HG02759 (cell line): ENCODE results near the gene NOMO2.
"Not testable (repeated sequence)": the region's sequence is repeated elsewhere in the genome, so short reads cannot be mapped to it uniquely, and the experiment has no call there.

Experiments
- ATAC-seq: cut with Tn5 transposase; IDR thresholded peaks from one replicate; pipeline ENCODE4 v1.9.1; 2021; ENCODE audit warnings: mild to moderate bottlenecking, moderate library complexity; ENCODE audit not compliant: unreplicated experiment

The NOMO2 gene

DNA sequence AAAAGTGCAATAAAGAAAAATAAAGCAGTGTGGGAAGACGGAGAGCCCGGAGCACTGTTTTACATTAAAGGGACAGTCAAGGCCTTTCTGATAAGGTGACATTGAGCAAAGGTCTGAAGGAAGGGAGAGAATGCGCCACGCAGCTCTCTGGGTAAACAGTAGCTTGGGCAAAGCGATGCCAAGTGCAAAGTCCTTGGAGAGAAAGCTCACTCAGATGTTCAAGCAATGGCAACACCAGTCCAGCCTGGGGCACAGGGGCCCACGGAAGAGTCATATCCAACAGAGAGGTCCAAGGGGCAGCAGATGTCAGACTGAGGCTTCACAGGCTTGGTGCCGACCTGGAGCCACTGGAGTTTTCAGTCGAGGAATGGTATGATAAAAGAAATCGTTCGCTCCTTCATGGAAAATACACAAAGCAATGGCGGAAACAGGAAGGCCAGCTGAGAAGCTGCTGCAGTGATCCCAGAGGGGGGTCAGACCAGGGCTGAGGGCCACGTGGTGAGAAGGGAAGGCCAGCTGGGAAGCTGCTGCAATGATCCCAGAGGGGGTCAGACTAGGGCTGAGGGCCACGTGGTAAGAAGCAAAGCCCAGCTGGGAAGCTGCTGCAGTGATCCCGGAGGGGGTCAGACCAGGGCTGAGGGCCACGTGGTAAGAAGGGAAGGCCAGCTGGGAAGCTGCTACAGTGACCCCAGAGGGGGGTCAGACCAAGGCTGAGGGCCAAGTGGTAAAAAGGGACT, 40.3 kb downstream of the NOMO2 start:
- not testable (repeated sequence) for ATAC-seq

DNA sequence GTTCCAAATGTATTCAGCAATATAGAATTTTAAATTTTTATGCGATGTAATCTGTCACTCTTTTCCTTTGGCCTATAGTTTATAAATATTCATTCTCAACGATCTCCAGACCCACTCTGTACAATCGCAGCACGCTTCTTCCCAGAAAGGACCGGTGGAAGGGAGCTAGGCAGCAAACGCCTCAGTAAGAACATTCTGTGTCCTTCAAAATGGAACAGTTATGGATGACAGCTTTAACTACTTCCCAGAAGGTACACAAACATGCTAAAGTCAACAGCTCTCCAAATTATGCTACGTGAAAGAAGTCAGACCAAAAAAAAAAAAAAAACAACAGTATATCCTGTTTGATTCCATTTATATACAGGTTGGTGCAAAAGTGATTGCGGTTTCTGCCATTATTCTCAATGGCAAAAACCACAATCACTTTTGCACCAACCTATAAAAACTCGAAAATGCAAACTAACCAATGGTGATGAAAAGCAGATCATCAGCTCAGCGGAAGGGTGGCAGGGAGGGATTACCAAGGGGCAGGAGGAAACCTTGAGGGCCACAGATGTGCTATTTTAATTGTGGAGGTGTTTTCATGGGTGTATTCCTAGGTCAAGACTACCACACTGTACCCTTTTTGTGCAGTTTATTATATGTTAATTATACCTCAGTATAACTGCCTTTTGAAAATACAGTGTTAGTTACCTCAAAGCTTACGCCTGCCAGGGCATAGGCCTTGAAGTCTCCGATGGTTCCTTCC, 43.2 kb downstream of the NOMO2 start:
- not testable (repeated sequence) for ATAC-seq

DNA sequence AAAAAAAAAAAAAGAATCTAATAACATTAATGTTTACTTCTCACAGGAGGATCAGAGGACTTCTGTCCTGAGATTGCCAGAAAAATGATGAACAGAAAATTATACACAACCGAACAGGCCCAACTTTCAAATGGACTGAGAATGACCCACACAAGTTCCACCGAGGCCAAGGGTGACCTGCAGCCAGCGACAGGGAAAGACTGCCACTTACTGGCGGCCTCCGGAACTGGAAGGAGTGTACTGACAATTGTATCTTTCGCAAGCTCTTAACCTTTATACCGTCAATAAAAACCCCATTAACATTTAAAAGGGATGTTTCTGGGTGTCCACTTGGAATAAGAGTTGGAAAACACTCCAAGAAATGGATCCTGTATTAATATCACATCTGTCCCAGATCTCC, 63.5 kb downstream of the NOMO2 start:
- ATAC-seq = not testable (repeated sequence)

DNA sequence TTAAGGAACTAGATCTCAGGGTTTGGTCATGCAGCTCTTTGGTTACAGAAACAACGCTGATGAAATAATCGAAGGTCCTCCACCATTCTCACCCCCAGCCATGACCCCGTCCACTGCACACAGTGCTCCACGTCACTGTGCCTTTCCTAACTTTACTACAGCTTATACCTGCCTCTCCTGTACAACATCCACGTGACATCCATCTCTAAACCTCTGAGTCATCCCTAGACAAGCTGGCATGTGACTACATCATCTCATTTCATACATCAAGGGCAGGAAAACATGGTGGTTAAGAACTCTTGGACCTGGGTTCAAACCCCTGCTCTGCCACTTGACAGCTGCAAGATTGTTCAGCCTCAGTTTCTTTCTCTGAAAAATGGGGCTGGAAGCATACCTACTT, 64.9 kb downstream of the NOMO2 start:
- ATAC-seq = not testable (repeated sequence)

DNA sequence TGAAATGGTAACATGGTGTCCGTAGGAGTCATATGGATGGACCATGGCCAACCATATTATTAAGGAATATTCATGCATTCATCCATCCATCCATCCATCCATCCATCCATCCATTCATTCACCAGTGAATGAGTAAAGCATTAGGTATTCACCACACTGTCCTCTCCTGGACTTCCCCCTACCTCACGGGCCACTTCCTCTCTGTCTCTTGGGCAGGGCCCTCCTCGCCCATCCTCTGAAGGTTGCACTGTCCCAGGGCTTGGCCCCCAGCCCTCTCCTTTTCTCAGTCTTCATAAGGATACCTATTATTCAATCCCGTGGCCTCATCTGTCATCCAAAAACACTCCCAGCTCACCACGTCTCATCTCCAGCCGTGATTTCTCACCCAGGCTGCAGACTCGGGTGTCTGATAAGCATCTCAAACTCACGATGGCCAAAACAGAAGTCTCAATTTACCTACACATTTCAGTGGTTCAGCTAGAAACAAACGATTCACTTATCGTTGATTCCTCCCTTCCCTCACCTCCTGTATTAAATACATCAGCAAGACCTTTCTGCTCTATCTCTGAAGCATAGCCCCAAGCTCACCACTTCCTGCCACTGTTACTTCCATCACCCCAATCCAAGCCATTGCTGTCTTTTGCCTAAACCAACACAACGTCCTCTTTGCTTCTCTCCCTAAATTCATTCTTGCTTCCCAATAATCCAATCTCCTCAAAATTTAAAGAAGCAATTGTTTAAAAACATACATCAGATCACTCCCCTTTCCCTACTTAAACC, 69.6 kb downstream of the NOMO2 start:
- ATAC-seq = not testable (repeated sequence)

DNA sequence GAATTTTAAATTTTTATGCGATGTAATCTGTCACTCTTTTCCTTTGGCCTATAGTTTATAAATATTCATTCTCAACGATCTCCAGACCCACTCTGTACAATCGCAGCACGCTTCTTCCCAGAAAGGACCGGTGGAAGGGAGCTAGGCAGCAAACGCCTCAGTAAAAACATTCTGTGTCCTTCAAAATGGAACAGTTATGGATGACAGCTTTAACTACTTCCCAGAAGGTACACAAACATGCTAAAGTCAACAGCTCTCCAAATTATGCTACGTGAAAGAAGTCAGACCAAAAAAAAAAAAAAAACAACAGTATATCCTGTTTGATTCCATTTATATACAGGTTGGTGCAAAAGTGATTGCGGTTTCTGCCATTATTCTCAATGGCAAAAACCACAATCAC, 125.9 kb downstream of the NOMO2 start:
- ATAC-seq = not testable (repeated sequence)

DNA sequence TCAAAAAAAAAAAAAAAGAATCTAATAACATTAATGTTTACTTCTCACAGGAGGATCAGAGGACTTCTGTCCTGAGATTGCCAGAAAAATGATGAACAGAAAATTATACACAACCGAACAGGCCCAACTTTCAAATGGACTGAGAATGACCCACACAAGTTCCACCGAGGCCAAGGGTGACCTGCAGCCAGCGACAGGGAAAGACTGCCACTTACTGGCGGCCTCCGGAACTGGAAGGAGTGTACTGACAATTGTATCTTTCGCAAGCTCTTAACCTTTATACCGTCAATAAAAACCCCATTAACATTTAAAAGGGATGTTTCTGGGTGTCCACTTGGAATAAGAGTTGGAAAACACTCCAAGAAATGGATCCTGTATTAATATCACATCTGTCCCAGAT, 146.1 kb downstream of the NOMO2 start:
- not testable (repeated sequence) for ATAC-seq

DNA sequence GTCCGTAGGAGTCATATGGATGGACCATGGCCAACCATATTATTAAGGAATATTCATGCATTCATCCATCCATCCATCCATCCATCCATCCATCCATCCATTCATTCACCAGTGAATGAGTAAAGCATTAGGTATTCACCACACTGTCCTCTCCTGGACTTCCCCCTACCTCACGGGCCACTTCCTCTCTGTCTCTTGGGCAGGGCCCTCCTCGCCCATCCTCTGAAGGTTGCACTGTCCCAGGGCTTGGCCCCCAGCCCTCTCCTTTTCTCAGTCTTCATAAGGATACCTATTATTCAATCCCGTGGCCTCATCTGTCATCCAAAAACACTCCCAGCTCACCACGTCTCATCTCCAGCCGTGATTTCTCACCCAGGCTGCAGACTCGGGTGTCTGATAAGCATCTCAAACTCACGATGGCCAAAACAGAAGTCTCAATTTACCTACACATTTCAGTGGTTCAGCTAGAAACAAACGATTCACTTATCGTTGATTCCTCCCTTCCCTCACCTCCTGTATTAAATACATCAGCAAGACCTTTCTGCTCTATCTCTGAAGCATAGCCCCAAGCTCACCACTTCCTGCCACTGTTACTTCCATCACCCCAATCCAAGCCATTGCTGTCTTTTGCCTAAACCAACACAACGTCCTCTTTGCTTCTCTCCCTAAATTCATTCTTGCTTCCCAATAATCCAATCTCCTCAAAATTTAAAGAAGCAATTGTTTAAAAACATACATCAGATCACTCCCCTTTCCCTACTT, 152.2 kb downstream of the NOMO2 start:
- ATAC-seq = not testable (repeated sequence)

DNA sequence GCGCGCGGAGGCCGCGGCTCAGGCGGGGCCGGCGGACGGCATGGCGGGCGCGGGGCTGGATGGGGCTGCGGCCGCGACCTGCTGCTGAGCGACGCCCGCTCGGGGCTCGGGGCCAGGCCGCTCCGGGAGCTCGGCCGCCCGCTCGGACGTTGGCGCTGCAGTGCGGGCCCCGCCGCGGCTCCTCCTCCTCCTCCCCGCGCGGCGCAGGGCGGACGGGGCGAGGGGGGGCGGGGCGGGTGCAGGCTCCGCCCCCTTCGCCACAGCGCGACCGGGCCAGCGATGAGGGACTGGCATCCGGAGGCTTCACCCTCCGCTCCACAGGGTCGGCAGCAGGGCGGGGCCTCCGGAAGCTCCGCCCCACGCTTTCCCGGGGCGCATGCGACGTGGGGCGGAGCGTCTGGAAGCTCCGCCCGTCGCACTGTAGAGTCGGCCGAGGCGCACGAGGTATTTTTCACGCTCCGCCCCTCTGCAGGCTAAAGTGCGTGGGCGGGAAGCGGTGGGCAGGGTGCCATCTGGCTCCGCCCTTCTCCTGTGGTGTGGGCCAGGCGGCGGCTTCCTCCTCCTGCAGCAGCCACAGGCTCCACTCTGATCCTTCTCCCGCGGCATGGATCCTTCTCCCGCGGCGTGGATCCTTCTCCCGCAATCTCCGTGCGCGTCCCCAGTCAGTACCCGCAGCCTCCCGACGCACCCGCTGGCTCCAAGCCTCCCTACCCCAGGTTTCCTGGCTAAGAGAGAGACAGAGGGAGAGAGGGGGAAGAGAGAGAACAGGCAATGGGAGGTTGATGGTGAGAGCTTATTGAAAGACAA, 159.8 kb downstream of the NOMO2 start:
- peak; percentile 77 for ATAC-seq

DNA sequence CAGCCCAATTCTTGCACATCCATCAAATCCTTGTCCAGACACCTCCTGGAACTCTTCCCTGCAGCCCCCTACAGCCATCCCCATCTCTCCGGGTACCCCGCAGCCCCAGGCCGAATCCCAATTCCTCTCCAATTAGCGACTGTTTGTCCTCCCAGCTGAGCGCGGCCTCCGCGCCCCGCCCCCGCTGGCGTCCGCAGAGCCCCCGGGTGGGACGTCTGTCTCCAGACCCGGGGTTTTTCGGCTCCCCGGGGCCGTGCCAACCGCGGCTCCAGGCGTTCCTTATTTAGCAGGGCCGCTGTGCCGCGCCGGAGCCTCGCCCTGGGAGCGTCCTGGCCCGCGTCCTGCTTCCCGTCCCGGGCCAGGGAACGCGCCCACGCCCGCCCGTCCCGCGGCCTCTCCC, 160.7 kb downstream of the NOMO2 start:
- ATAC-seq = not testable (repeated sequence)

DNA sequence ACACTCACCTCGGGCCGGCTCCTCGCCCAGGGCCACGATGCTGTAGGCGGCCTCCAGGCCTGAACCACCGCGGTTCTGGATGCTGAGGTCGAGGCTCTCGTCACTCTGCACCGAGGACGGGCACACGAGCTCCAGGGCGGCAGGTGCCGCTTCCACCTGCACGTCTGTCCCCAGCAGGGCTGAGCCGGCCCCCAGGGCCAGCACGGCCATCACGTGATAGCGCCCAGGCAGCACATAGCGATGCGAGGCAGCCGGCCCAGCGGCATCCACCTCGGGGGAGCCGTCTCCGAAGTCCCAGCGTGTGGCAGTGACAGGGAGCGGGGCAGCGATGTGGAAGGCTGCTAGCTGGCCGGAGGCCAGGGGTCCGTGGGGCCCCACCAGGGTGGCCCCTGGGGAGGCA, 167.5 kb downstream of the NOMO2 start:
- ATAC-seq = not testable (repeated sequence)

DNA sequence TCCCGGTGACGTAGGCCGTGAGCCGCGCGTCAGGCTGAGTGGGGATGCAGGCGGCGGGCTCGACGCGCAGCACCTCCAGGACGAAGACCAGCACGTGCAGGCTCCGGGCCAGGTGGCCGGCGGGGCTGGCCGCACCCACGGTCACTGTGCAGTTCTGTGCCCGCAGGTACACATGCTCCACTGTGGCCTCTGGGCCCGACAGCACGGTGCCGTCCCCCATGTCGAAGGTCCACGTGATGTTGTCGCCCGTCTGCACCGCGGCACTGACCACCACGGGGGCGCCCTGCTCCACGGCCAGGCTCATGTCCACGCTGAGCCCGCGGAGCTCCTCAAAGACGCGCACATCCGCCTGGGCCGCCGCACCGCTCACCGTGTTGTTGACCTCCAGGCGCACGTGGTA, 174.1 kb downstream of the NOMO2 start:
- not testable (repeated sequence) for ATAC-seq

DNA sequence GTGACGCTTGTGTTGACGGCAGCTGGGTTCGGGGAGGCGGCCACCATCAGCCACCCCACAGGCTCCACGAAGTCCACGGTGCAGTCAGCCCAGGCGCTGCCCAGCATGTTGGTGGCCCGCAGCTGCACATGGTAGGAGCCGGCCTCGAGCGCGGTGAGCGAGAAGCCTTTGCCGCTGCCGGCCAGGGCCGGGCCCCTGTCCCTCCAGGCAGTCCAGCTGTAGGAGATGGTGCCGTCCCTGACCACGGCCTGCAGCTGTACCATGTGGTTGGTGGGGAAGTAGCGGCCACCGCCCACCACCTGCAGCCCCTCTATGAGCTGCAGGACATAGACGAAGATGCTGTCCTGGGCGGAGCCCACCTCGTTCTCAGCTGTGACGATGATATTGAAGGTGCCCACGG, 175.4 kb downstream of the NOMO2 start:
- not testable (repeated sequence) for ATAC-seq

DNA sequence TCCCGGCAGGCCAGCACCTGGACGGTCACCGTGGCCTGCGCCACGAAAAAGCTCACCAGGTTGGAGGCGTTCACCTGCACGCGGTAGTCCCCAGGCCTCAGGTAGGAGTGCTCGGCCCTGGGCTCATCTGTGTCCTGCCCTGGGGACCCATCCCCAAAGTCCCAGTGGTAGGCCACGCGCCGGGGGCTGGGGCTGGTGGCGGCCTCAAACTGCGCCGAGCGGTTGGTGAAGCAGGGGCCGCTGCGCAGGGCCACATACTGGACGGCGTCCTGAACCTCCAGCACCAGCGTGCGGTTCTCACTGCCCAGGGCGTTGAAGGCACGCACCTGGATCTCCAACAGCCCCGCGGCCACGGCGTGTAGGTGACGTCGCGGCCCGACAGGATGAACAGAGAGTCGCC, 176.6 kb downstream of the NOMO2 start:
- ATAC-seq = not testable (repeated sequence)

DNA sequence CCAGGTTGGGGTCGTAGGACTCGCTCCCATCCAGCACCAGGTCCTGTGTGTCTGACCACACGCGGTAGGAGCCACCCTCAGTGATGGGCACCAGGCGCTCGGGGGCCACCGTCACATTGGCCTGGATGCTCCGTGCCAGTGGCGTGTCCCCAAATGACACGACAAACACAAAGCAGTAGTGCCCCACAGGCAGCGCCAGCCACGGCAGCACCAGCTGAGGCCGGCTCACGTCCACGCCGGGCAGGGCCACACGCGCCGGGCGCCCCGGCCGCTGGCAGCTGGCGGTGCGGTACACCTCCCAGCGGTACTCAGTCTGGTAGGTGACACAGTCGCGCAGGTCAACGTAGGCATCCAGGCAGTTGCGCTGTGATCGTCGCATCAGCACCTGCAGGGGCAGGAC, 177.0 kb downstream of the NOMO2 start:
- ATAC-seq = not testable (repeated sequence)

DNA sequence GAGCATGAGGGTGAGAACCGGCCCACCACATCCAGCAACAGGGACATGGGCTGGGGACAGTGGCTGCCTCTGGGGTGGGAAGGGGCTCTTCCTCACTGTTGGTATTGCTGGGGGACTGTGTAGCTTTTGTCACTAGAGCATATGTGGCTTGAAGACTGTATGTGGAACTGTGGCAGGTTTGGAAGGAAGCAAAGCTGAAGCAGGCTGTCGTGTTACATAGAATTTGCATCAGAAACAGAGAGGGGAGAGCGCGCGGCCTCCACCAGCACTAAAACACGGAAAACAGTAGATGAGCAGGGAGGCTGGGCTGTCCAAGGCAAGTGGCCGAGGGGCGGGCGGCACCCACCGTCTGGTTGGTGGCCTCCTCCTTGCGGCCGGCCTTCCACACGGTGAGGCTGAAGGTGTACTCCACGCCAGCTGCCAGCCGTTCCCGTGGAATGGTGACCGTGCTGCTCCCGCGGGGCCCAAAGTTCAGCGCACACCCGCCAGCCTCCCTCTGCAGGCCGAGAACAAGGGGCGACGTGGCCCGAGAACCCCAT, 177.7 kb downstream of the NOMO2 start:
- ATAC-seq = not testable (repeated sequence)

DNA sequence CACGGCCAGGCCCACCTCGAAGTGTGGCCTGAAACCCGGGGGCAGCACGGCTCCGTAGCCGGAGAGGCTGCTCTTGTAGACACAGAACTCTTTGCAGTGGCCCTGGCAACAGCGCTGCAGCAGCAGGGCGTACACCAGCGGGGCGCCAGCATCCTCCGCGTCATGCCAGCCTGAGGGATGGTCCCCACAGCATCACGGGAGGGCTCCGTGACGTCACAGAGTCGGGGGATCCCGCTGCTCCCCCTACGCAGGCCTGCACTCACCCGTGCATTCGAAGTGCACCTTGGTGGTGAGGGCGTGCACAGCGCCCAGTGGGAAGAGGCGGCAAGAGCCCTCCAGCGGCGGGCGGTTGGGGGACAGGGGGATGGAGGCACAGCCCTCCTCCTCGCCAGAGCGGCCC, 179.2 kb downstream of the NOMO2 start:
- ATAC-seq = not testable (repeated sequence)
